Keratinocyte (primary cell): ENCODE data around the gene ALG12. TPM values are rescaled to one million over a fixed set of nuclear protein-coding genes. Genes with fewer than 3 reads are reported as not detected.

ENCODE experiments used
- DNase-seq: peaks from one replicate; pipeline ENCODE4 v3.0.0-alpha.2; 2011; ENCODE audit warnings: low read depth, missing footprints, low spot score
- FAIRE-seq: peaks from 2 replicates; lab custom pipeline; 2011; peaks lifted over from hg19 to GRCh38; lab: Jason Lieb, UNC
- H2AFZ ChIP-seq: 2 replicates; pipeline ENCODE4 v1.6.0; 2012; ENCODE audit warnings: low read length, control low read depth, inconsistent platforms; ENCODE audit not compliant: control insufficient read depth
- H3K27ac ChIP-seq: 2 replicates; pipeline ENCODE4 v1.5.1; 2011; ENCODE audit warnings: low read length; ENCODE audit not compliant: control insufficient read depth, insufficient read depth
- H3K27me3 ChIP-seq: 3 replicates; pipeline ENCODE4 v1.6.0; 2011; ENCODE audit warnings: low read length; ENCODE audit not compliant: control insufficient read depth, insufficient read depth; ENCODE audit errors: extremely low read depth
- H3K36me3 ChIP-seq, 2 experiments: 2 replicates in 1 of 2; 3 replicates in 1 of 2; pipeline ENCODE4 v1.5.1; 2011; ENCODE audit warnings: low read length in 2 of 2, mild to moderate bottlenecking in 1 of 2; ENCODE audit not compliant: control insufficient read depth in 2 of 2, insufficient read depth in 2 of 2; ENCODE audit errors: extremely low read depth in 1 of 2
- H3K4me1 ChIP-seq: 3 replicates; pipeline ENCODE4 v1.5.1; 2011; ENCODE audit warnings: low read length; ENCODE audit not compliant: control insufficient read depth, insufficient read depth; ENCODE audit errors: extremely low read depth
- H3K4me2 ChIP-seq: 3 replicates; pipeline ENCODE4 v1.6.0; 2011; ENCODE audit warnings: low read depth, low read length; ENCODE audit not compliant: control insufficient read depth, insufficient read depth; ENCODE audit errors: extremely low read depth
- H3K4me3 ChIP-seq, 3 experiments: fragments of 200-600 bp in 1 of 3; sonication (generic) in 1 of 3; 2 replicates in 2 of 3; 3 replicates in 1 of 3; pipeline ENCODE4 v1.5.1; 2011 to 2016; ENCODE audit warnings: low read length in 3 of 3, mild to moderate bottlenecking in 3 of 3, control low read depth in 2 of 3, inconsistent platforms in 1 of 3, low read depth in 1 of 3, mixed read lengths in 1 of 3, mixed run types in 1 of 3, moderate library complexity in 1 of 3; ENCODE audit not compliant: control insufficient read depth in 2 of 3, insufficient read depth in 2 of 3; ENCODE audit errors: extremely low read depth in 1 of 3
- H3K79me2 ChIP-seq: 2 replicates; pipeline ENCODE4 v1.6.0; 2012; ENCODE audit warnings: low read length; ENCODE audit not compliant: control insufficient read depth, insufficient read depth
- H3K9ac ChIP-seq: 3 replicates; pipeline ENCODE4 v1.6.0; 2011; ENCODE audit warnings: low read length; ENCODE audit not compliant: control insufficient read depth, insufficient read depth; ENCODE audit errors: extremely low read depth
- H3K9me1 ChIP-seq: 3 replicates; pipeline ENCODE4 v1.6.0; 2011; ENCODE audit warnings: low read length; ENCODE audit not compliant: control insufficient read depth, insufficient read depth; ENCODE audit errors: extremely low read depth
- H3K9me3 ChIP-seq: 2 replicates; pipeline ENCODE4 v1.5.1; 2012; ENCODE audit warnings: low read depth, low read length; ENCODE audit not compliant: control insufficient read depth
- H4K20me1 ChIP-seq: 3 replicates; pipeline ENCODE4 v1.6.0; 2011; ENCODE audit warnings: low read length; ENCODE audit not compliant: control insufficient read depth, insufficient read depth; ENCODE audit errors: extremely low read depth
- EZH2 ChIP-seq: IDR thresholded peaks from one replicate; pipeline ENCODE4 v1.6.1; 2012; ENCODE audit warnings: inconsistent platforms, mild to moderate bottlenecking, low read length, moderate library complexity
- dilution Hi-C: fragments of 300-500 bp; cut with MboI; formaldehyde crosslinking; loops from one replicate; pipeline ENCODE4 v1.7.0; 2020; ENCODE audit warnings: low sequenced_read_pairs; ENCODE audit not compliant: extremely low pct_ligation_motif_present
- polyA plus RNA-seq, 5 experiments: library from polyadenylated mRNA; depleted of rRNA in 3 of 5; stranded (reverse) in 3 of 5; stranded (forward) in 1 of 5; unstranded in 1 of 5; fragments of >200 nt; gene quantifications; 1 replicate in 1 of 5; 2 replicates in 3 of 5; 3 replicates in 1 of 5; pipeline versions ENCODE4 v1.2.1 to v1.2.3, GENCODE V29; 2011 to 2012; ENCODE audit warnings: missing spikeins in 2 of 5, low read depth in 1 of 5, low replicate concordance in 1 of 5
- TF ChIP-seq, protein P1 (sequence below), 3 experiments: IDR thresholded peaks in 1 of 3; conservative IDR thresholded peaks in 1 of 3; optimal IDR thresholded peaks in 1 of 3; 2 replicates in 2 of 3; 3 replicates in 1 of 3; pipeline versions ENCODE3 to v1.5.1; 2011; ENCODE audit warnings: low read length in 3 of 3, mild to moderate bottlenecking in 3 of 3, moderate library complexity in 2 of 3, control low read depth in 1 of 3, inconsistent platforms in 1 of 3; ENCODE audit not compliant: insufficient read depth in 2 of 3; ENCODE audit errors: extremely low read depth in 1 of 3

The ALG12 gene
- polyA plus RNA-seq, 1 donor (not counting 4 experiments of a cell fraction or from before 2014, with no cell fraction given), result 6.3 TPM

DNA sequence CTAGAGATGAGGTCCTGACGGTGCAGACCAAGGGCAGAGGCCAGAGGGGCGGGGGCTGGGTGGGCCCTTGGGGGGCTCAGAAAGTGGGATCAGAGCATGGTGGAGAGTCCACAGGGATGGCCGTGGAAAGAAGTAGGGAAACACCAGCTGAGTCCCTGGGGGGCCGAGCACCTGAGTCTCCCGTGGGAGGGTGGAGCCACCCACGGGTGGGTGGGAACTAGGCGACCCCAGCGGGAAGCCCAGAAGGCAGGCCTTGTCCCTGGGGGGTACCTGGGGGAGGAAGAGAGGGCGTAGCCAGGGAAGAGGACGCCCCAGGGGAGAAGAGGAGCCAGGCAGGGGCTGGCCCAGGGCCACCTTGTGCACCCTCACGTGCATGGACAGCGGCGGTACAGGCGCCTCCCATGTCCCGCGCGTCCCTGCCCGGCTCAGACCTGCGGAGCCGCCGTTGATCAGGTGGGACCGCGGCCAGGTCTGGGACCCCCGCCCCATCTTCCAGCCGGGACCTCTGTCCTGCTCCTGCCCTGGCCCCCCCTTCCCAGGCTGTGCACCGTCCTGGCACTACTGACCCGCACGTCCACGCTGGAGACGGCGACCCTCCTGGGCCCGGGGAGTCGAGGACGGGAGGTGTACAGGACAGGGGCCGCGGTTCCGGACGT is 10.4 kb upstream of the ALG12 start:
- Histone ChIP-seq H3K36me3 (peaks cover 0 to 18% of the 10 kb centered on the region in 2 experiments), H3K4me3 (no peak overlapping the region), H3K79me2 (no peaks in the 10 kb centered on the region), H4K20me1 (no peaks in the 10 kb centered on the region), H3K9me1 (no peaks in the 10 kb centered on the region), H2AFZ (no peak overlapping the region), H3K27ac (no peak overlapping the region), H3K4me2 (no peak overlapping the region), H3K4me1 (peaks cover 9% of the 10 kb centered on the region), H3K9me3 (no peaks in the 10 kb centered on the region), H3K27me3 (peaks cover 8% of the 10 kb centered on the region), H3K9ac (no peak overlapping the region)
- FAIRE-seq, result no peak
- DNase-seq, result no peak
- dilution Hi-C loops, result no loop called here
- no peak for TF ChIP-seq EZH2
- TF ChIP-seq, protein P1, sequence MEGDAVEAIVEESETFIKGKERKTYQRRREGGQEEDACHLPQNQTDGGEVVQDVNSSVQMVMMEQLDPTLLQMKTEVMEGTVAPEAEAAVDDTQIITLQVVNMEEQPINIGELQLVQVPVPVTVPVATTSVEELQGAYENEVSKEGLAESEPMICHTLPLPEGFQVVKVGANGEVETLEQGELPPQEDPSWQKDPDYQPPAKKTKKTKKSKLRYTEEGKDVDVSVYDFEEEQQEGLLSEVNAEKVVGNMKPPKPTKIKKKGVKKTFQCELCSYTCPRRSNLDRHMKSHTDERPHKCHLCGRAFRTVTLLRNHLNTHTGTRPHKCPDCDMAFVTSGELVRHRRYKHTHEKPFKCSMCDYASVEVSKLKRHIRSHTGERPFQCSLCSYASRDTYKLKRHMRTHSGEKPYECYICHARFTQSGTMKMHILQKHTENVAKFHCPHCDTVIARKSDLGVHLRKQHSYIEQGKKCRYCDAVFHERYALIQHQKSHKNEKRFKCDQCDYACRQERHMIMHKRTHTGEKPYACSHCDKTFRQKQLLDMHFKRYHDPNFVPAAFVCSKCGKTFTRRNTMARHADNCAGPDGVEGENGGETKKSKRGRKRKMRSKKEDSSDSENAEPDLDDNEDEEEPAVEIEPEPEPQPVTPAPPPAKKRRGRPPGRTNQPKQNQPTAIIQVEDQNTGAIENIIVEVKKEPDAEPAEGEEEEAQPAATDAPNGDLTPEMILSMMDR (optimal IDR thresholded peaks at IDR 0.05 in 1 of 3, IDR thresholded peaks at IDR 0.05 in 1 of 3, conservative IDR thresholded peaks at IDR 0.05 in 1 of 3; ENCODE audit: extremely low read depth in 1 of 3, insufficient read depth in 2 of 3, low read length in 3 of 3), result no peak

- H2AFZ ChIP-seq, result no peak overlapping the region
- no peaks in the 10 kb centered on the region for H3K79me2 ChIP-seq
- H4K20me1 ChIP-seq, result no peaks in the 10 kb centered on the region
- dilution Hi-C loops, result no loop called here
- TF ChIP-seq, protein P1 (optimal IDR thresholded peaks at IDR 0.05 in 1 of 3, IDR thresholded peaks at IDR 0.05 in 1 of 3, conservative IDR thresholded peaks at IDR 0.05 in 1 of 3; ENCODE audit: extremely low read depth in 1 of 3, insufficient read depth in 2 of 3, low read length in 3 of 3), result no peak
- TF ChIP-seq EZH2, result no peak
- H3K9me3 ChIP-seq, result no peaks in the 10 kb centered on the region
- H3K36me3 ChIP-seq, result peaks cover 0 to 18% of the 10 kb centered on the region in 2 experiments
- H3K9me1 ChIP-seq, result no peaks in the 10 kb centered on the region
- H3K4me1 ChIP-seq, result peaks cover 9% of the 10 kb centered on the region
- H3K9ac ChIP-seq, result no peak overlapping the region
- no peak overlapping the region for H3K4me3 ChIP-seq
- H3K4me2 ChIP-seq, result no peak overlapping the region
- H3K27ac ChIP-seq, result no peak overlapping the region
- H3K27me3 ChIP-seq, result peaks cover 8% of the 10 kb centered on the region
- DNase-seq (no peak), FAIRE-seq (no peak)
Measured at GRCh38 chr22:49928185-49928495, 9.9 kb upstream of the ALG12 start.
